ENCODE results near the gene CCDC142.
"Not testable (repeated sequence)": the region's sequence is repeated elsewhere in the genome, so short reads cannot be mapped to it uniquely, and the experiment has no call there.

CCDC142 gene

DNA sequence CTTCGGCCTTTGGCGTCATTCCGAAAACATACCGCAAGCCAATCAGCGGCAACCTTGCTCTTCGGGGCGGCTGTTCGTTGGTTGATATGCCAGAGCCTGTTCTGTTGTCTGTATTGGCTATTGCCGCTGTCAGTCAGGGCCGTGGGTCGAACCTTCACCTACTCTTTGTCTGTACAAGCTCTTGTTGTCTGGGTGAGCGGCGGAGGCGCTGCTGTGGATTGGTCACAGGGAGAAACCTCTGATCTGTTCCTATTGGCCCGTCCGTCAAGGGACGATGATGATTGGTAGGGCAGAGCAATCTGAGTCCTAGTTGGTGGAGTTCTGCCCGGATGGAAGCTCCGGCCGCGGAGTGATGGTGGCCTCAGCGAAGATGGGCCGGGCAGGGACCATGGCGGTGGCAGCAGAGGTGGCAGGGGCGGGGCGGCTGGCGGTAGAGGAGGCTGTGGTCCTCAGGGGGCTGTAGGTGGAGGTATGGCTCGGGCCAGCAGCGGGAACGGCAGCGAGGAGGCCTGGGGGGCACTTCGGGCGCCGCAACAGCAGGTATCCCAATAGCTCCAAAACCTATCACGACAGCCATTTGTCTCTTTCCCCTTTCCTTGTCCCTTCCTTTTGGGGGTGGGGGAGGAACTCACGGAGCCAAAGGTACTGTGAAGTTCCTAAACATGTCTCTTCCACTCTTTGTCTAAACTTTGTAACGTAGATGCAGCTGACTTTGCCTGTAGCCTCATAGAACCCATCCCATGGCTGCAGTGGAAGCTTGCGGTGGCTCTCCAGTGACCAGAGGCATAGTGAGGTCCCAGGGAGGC is 24.5 kb downstream of the CCDC142 start, which contains the start of gene WBP1:
Gene WBP1 (plus strand): TSS at position 307 of the 806 bp plus-strand sequence. CDS start 165 bp downstream, at position 472.
- Histone ChIP-seq H3K27me3 (ENCODE audit: control insufficient read depth in 1 of 2, insufficient read depth in 2 of 2, low read length in 2 of 2) (no peaks in the 10 kb centered on the region), H3K9me3 (ENCODE audit: low read length) (no peaks in the 10 kb centered on the region), H3K27ac (ENCODE audit: low read depth, low read length) (peak within 1 kb of the TSS; percentile 99), H3K4me1 (ENCODE audit: insufficient read depth, low read length) (peaks cover 32% of the 10 kb centered on the region), H3K36me3 (ENCODE audit: insufficient read depth, low read length) (peaks cover 13% of the 10 kb centered on the region), H3K9ac (ENCODE audit: low read length) (peak within 1 kb of the TSS; percentile 70), H3K4me3 (ENCODE audit: low read depth in 1 of 2, low read length in 2 of 2) (peak within 1 kb of the TSS; percentile 92 to 98)

DNA sequence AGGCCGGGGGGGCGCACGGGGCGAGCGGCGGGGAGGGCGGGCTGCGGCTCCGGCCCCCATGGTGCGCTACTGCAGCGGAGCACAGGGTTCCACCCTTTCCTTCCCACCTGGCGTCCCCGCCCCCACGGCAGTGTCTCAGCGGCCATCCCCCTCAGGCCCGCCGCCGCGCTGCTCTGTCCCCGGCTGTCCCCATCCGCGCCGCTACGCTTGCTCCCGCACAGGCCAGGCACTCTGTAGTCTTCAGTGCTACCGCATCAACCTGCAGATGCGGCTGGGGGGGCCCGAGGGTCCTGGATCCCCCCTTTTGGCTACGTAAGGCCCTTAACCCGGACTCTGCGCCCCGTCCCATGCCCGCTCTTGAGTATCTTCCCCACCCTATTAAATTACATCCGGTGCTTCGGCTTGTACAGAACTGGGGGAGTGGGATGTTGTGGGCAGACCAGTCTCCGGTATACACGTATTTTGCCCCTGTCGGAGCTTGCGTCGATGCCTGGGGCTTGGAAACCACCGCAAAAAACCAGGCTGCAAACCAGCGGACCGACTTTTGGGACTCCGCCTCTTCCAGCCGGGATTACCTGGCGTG is 25.2 kb downstream of the CCDC142 start:
- peaks cover 6% of the 10 kb centered on the region for H3K36me3 ChIP-seq (ENCODE audit: insufficient read depth, low read length)
- H3K27me3 ChIP-seq (ENCODE audit: control insufficient read depth in 1 of 2, insufficient read depth in 2 of 2, low read length in 2 of 2) = no peaks in the 10 kb centered on the region
- peaks cover 32% of the 10 kb centered on the region for H3K4me1 ChIP-seq (ENCODE audit: insufficient read depth, low read length)
- peak overlapping the region; percentile 92 to 98 for H3K4me3 ChIP-seq (ENCODE audit: low read depth in 1 of 2, low read length in 2 of 2)
- peak overlapping the region; percentile 70 for H3K9ac ChIP-seq (ENCODE audit: low read length)
- no peaks in the 10 kb centered on the region for H3K9me3 ChIP-seq (ENCODE audit: low read length)
- peak overlapping the region; percentile 99 for H3K27ac ChIP-seq (ENCODE audit: low read depth, low read length)

DNA sequence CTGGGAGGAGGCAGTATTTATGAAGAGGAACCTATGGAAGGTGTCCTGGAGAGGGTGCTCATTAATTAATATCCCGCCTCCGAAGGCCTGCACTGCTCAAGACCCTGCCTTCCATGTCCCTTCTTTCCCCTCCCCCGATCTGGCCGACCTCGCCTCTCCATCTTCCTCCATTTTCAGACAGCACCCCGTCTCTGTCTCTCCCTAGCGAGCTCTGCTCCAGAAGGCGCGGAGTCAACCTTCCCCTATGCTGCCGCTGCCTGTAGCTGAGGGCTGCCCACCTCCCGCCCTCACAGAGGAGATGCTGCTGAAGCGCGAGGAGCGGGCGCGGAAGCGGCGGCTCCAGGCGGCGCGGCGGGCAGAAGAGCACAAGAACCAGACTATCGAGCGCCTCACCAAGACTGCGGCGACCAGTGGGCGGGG is 25.7 kb downstream of the CCDC142 start:
- H3K36me3 ChIP-seq (ENCODE audit: insufficient read depth, low read length) = peaks cover 1% of the 10 kb centered on the region
- peaks cover 32% of the 10 kb centered on the region for H3K4me1 ChIP-seq (ENCODE audit: insufficient read depth, low read length)
- H3K27ac ChIP-seq (ENCODE audit: low read depth, low read length) = peak overlapping the region; percentile 99
- no peaks in the 10 kb centered on the region for H3K9me3 ChIP-seq (ENCODE audit: low read length)
- peak overlapping the region; percentile 92 to 98 for H3K4me3 ChIP-seq (ENCODE audit: low read depth in 1 of 2, low read length in 2 of 2)
- peak overlapping the region; percentile 4 for H3K9ac ChIP-seq (ENCODE audit: low read length)
- H3K27me3 ChIP-seq (ENCODE audit: control insufficient read depth in 1 of 2, insufficient read depth in 2 of 2, low read length in 2 of 2) = no peaks in the 10 kb centered on the region

DNA sequence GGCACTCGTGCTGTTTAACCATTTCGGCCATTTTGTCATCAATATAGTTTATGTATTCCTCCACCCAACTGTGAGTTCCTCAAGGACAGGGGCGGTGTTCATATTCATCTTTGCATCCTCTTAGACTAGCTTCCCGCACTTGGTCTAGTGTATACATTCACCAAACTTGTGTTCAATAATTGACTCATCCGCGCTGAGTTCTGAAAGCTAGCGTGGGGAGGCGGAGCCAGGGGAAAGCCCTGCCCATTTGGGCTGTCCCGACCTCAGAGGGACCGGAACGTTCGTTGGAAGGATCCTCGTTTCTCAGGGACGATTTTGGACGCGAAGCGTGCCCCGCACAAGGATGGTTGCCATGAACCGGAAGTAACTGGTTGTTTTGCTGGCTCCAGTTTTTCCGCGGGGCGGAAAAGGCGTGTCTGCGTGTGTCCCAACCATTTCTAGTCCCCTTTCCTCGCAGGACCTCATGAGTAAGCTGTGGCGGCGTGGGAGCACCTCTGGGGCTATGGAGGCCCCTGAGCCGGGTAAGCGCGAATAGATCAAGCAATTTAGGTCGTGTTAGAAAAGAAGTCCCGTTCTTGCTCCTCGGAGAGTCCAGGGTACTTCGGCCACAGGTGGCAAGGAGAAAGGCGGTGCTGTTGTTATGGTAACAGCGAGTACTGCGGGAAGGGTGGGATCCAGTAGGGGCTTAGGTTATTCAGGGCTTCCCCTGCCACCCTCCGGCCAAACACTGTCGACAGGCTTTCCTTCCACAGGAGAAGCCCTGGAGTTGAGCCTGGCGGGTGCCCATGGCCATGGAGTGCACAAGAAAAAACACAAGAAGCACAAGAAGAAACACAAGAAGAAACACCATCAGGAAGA is 27.9 kb downstream of the CCDC142 start, which contains the start of gene INO80B:
Gene INO80B (plus strand): TSS at position 434 of the 858 bp plus-strand sequence. CDS start 30 bp downstream, at position 464.
- Histone ChIP-seq H3K9me3 (ENCODE audit: low read length) (no peaks in the 10 kb centered on the region), H3K4me3 (ENCODE audit: low read depth in 1 of 2, low read length in 2 of 2) (peak within 1 kb of the TSS; percentile 73 to 84), H3K36me3 (ENCODE audit: insufficient read depth, low read length) (no peaks in the 10 kb centered on the region), H3K9ac (ENCODE audit: low read length) (peak within 1 kb of the TSS; percentile 71), H3K4me1 (ENCODE audit: insufficient read depth, low read length) (peaks cover 32% of the 10 kb centered on the region), H3K27me3 (ENCODE audit: control insufficient read depth in 1 of 2, insufficient read depth in 2 of 2, low read length in 2 of 2) (no peaks in the 10 kb centered on the region), H3K27ac (ENCODE audit: low read depth, low read length) (peak within 1 kb of the TSS; percentile 77)

DNA sequence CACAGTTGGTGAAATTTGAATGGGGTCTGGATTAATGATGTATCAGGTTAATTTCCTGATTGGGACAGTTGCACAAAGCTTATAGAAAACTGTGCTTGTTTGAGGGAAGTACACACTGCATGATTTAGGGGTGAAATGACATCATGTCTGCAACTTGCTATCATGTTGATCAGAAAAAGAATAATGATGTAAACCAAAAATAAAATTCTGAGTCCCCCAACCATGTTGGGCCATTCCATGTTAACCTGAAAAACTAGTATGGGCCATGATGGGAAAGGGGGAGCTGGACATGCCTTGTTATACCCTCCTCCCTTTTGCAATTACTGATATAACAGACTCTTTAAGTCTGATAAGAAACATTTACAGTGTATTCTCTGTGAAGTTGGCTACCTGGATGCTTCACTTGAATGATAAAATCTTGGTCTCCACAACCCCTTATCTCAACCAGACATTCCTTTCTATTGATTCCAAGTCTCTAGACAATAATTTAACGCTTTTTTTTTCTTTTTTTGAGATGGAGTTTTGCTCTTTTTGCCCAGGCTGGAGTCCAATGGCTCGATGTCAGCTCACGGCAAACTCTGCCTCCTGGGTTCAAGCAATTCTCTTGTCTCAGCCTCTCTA is 32.1 kb downstream of the CCDC142 start:
- peaks cover 6% of the 10 kb centered on the region for H3K4me1 ChIP-seq (ENCODE audit: insufficient read depth, low read length)
- no peak overlapping the region for H3K4me3 ChIP-seq (ENCODE audit: low read depth in 1 of 2, low read length in 2 of 2)
- H3K9me3 ChIP-seq (ENCODE audit: low read length) = no peaks in the 10 kb centered on the region
- H3K27me3 ChIP-seq (ENCODE audit: control insufficient read depth in 1 of 2, insufficient read depth in 2 of 2, low read length in 2 of 2) = no peaks in the 10 kb centered on the region
- no peak overlapping the region for H3K9ac ChIP-seq (ENCODE audit: low read length)
- H3K27ac ChIP-seq (ENCODE audit: low read depth, low read length) = no peak overlapping the region
- H3K36me3 ChIP-seq (ENCODE audit: insufficient read depth, low read length) = no peaks in the 10 kb centered on the region

DNA sequence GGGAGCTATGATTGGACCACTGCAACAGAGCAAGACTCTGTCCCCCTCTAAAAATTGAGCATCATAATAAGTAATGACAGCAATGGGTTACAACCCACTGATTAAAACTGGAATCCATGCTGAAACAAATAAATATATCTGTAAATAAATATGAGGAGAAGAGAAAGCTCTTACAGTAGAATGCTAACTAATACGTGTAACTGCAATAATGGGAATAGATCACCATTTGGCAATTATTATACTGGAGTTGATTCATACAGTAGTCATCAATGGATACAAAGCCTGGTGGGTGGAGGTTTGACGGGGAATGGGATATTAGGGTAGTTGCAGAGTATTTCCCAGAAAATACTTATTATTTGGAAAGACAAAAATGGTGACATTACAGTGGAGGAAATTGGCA is 34.0 kb downstream of the CCDC142 start:
- Histone ChIP-seq H3K4me1 (ENCODE audit: insufficient read depth, low read length) (no peaks in the 10 kb centered on the region), H3K36me3 (ENCODE audit: insufficient read depth, low read length) (no peaks in the 10 kb centered on the region), H3K27me3 (ENCODE audit: control insufficient read depth in 1 of 2, insufficient read depth in 2 of 2, low read length in 2 of 2) (no peaks in the 10 kb centered on the region), H3K9me3 (ENCODE audit: low read length) (no peaks in the 10 kb centered on the region), H3K27ac (ENCODE audit: low read depth, low read length) (no peak overlapping the region), H3K4me3 (ENCODE audit: low read depth in 1 of 2, low read length in 2 of 2) (no peak overlapping the region), H3K9ac (ENCODE audit: low read length) (no peak overlapping the region)

DNA sequence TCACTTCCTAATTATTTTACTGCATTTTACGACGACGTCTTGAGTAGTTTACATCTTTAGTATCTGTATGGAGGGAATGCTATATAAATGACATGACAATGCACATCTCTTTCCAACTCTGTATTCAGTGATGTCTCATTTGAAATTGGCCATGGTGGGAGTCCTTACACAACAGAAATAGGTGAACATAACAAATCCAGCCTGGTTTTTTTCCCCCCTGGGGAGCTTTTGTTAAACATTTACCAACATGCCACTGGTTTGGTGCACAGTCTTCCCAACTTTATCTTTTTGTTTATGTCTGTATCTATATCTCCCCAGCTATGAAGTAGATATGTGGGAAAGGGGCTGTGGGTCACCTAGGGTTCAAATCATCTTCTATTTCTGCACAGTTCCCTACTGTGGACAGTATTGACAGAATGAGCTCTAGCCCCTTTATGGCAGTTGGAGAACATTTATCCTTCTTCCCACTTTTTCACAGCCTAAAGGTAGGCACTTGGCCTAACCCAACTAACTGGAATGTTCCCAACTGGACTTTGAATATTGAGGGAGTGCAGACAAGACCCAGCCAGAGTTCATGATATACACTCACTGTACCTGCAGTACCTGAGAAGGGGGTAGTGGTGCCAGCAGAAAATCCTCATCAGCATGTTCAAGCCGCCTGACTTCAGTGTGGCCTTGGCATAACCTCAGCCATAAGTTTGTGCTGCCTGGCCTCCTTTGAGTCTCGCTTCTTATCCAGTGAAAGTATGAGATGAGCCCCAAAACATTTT is 35.4 kb downstream of the CCDC142 start:
- Histone ChIP-seq H3K4me3 (ENCODE audit: low read depth in 1 of 2, low read length in 2 of 2) (no peak overlapping the region), H3K9me3 (ENCODE audit: low read length) (no peaks in the 10 kb centered on the region), H3K36me3 (ENCODE audit: insufficient read depth, low read length) (no peaks in the 10 kb centered on the region), H3K4me1 (ENCODE audit: insufficient read depth, low read length) (no peaks in the 10 kb centered on the region), H3K9ac (ENCODE audit: low read length) (no peak overlapping the region), H3K27ac (ENCODE audit: low read depth, low read length) (no peak overlapping the region), H3K27me3 (ENCODE audit: control insufficient read depth in 1 of 2, insufficient read depth in 2 of 2, low read length in 2 of 2) (peaks cover 0 to under 1% of the 10 kb centered on the region in 2 donors)

DNA sequence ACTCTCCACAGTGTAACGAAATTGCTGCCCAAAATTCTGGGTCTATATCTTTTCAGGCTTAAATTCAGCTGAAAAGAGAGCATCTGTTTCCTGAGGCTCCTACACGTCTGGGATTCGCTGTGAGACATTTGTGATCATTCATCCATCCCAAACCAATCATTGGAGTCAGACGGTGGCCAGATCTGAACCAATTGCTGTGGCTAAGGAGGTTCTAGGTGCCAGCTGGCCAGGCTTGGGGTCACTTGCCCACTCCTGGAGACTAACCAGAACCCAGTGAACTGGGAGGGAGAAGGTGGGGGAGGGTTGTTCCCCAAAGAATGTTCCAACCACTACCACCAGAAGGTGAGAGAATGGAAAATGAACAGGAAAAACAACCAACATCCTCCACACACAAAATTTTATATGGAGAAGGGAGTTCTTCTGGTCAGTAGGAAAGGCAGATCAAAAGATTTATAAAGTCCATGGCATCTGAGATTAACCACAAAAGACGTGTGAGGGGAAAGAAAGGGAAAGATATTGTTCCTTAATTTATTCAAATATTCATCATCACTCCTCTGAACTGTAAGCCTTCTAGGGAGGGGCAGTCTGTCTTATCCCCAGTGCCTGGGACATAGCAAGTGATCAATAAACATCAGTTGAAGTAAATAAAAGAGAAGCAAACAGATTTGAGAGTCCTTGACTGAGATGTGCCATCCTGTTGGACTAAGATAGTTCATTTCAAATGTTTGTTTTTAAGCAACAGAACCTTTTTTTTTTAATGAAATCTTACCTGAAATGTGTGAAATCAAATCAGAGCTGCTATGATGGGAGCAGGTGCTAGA is 38.1 kb downstream of the CCDC142 start:
- Histone ChIP-seq H3K9me3 (ENCODE audit: low read length) (no peaks in the 10 kb centered on the region), H3K27ac (ENCODE audit: low read depth, low read length) (no peak overlapping the region), H3K4me1 (ENCODE audit: insufficient read depth, low read length) (peaks cover 1% of the 10 kb centered on the region), H3K27me3 (ENCODE audit: control insufficient read depth in 1 of 2, insufficient read depth in 2 of 2, low read length in 2 of 2) (peaks cover 0 to 18% of the 10 kb centered on the region in 2 donors), H3K4me3 (ENCODE audit: low read depth in 1 of 2, low read length in 2 of 2) (no peak overlapping the region), H3K36me3 (ENCODE audit: insufficient read depth, low read length) (no peaks in the 10 kb centered on the region), H3K9ac (ENCODE audit: low read length) (no peak overlapping the region)

DNA sequence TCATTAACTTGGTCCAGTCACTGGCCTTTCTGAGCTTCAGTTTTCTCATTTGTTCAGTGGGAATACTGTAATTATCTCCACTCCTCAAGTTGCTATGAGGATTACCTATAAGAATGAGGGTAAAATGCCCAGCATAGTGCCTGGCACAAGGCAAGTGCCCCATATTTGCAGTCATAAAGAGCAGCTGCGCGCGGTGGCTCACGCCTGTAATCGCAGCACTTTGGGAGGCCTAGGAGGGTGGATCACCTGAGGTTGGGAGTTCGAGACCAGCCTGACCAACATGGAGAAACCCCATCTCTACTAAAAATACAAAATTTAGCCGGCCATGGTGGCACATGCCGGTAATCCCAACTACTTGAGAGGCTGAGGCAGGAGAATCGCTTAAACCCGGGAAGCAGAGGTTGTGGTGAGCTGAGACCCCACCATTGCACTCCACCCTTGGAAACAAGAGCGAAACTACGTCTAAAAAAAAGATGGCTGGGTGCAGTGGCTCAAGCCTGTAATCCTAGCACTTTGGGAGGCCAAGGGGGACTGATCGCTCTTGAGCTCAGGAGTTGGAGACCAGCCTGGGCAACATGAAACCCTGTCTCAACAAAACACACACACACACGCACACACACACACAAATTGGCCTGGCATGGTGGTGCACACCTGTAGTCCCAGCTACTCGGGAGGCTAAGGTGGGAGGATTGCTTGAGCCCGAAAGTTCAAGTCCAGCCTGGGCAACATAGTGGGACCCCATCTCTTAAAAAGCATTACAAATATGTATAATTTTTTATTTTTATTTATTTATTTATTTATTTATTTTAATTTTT is 40.1 kb downstream of the CCDC142 start:
- H3K9me3 ChIP-seq (ENCODE audit: low read length); H3K27ac ChIP-seq (ENCODE audit: low read depth, low read length); H3K4me3 ChIP-seq (ENCODE audit: low read depth in 1 of 2, low read length in 2 of 2); H3K36me3 ChIP-seq (ENCODE audit: insufficient read depth, low read length); H3K9ac ChIP-seq (ENCODE audit: low read length): not testable (repeated sequence)
- Histone ChIP-seq H3K4me1 (ENCODE audit: insufficient read depth, low read length) (peaks cover 12% of the 10 kb centered on the region), H3K27me3 (ENCODE audit: control insufficient read depth in 1 of 2, insufficient read depth in 2 of 2, low read length in 2 of 2) (peaks cover 0 to 18% of the 10 kb centered on the region in 2 donors)
